HG03064 (cell line): ENCODE measurements around the gene KSR1.
"Not testable (repeated sequence)": the region's sequence is repeated elsewhere in the genome, so short reads cannot be mapped to it uniquely, and the experiment has no call there.

Experiments
- ATAC-seq: cut with Tn5 transposase; IDR thresholded peaks from one replicate; pipeline ENCODE4 v1.9.1; 2021; ENCODE audit warnings: low read depth; ENCODE audit not compliant: unreplicated experiment

KSR1 gene

GRCh38 chr17:27491713-27492190, 35.5 kb downstream of the KSR1 start:
- ATAC-seq, result no peak

- ATAC-seq, result no peak
Measured at GRCh38 chr17:27492470-27492869, 36.2 kb downstream of the KSR1 start.

- ATAC-seq, result no peak
Measured at GRCh38 chr17:27493088-27493487, 36.8 kb downstream of the KSR1 start.

GRCh38 chr17:27494192-27495091, 38.2 kb downstream of the KSR1 start:
- ATAC-seq, result no peak

GRCh38 chr17:27495460-27495859, 39.2 kb downstream of the KSR1 start:
- no peak for ATAC-seq

- ATAC-seq, result no peak
Measured at GRCh38 chr17:27496005-27496404, 39.8 kb downstream of the KSR1 start.

GRCh38 chr17:27496437-27496943, 40.2 kb downstream of the KSR1 start:
- no peak for ATAC-seq

GRCh38 chr17:27496971-27497370, 40.7 kb downstream of the KSR1 start:
- ATAC-seq, result no peak

- no peak for ATAC-seq
Measured at GRCh38 chr17:27497696-27498095, 41.4 kb downstream of the KSR1 start.

GRCh38 chr17:27498615-27499309, 42.5 kb downstream of the KSR1 start:
- no peak for ATAC-seq

- no peak for ATAC-seq
Measured at GRCh38 chr17:27499451-27500265, 43.4 kb downstream of the KSR1 start.

GRCh38 chr17:27501338-27501737, 45.1 kb downstream of the KSR1 start:
- ATAC-seq, result not testable (repeated sequence)

GRCh38 chr17:27502526-27503324, 46.5 kb downstream of the KSR1 start:
- ATAC-seq, result no peak

- ATAC-seq, result no peak
Measured at GRCh38 chr17:27503611-27504010, 47.4 kb downstream of the KSR1 start.

- ATAC-seq, result no peak
Measured at GRCh38 chr17:27504188-27504995, 48.1 kb downstream of the KSR1 start.

GRCh38 chr17:27506348-27507218, 50.3 kb downstream of the KSR1 start:
- peak; percentile 57 for ATAC-seq

- no peak for ATAC-seq
Measured at GRCh38 chr17:27511168-27511883, 55.1 kb downstream of the KSR1 start.
